Mesothelial cell of epicardium (in vitro differentiated cells): ENCODE measurements around the gene EIF4E. TPM values are rescaled to one million over a fixed set of nuclear protein-coding genes. Genes with fewer than 3 reads are reported as not detected.
"Not testable (repeated sequence)": the region's sequence is repeated elsewhere in the genome, so short reads cannot be mapped to it uniquely, and the experiment has no call there.

Experiments
- DNase-seq, 2 experiments: peaks; one replicate each; pipeline ENCODE4 v3.0.0; 2021; ENCODE audit warnings: low spot score in 2 of 2; ENCODE audit not compliant: unreplicated experiment in 2 of 2
- H3K27ac Mint-ChIP-seq: 2 replicates; pipeline ENCODE4 v1.8.0; 2021; ENCODE audit warnings: mixed read lengths
- H3K27me3 Mint-ChIP-seq: 2 replicates; pipeline ENCODE4 v1.8.0; 2021; ENCODE audit warnings: low read depth, mixed read lengths
- H3K36me3 Mint-ChIP-seq: 2 replicates; pipeline ENCODE4 v1.8.0; 2021; ENCODE audit warnings: mixed read lengths
- H3K4me1 Mint-ChIP-seq: 2 replicates; pipeline ENCODE4 v1.8.0; 2021; ENCODE audit warnings: mixed read lengths
- H3K4me3 Mint-ChIP-seq: 2 replicates; pipeline ENCODE4 v1.8.0; 2021; ENCODE audit warnings: mild to moderate bottlenecking, moderate library complexity, mixed read lengths
- H3K9me3 Mint-ChIP-seq: 2 replicates; pipeline ENCODE4 v1.8.0; 2021; ENCODE audit warnings: mixed read lengths
- CTCF ChIP-seq: fragments of 200-600 bp; sonication (generic); IDR thresholded peaks from one replicate; pipeline ENCODE4 v1.5.0; 2021; ENCODE audit warnings: antibody characterized with exemption; ENCODE audit not compliant: unreplicated experiment
- total RNA-seq: library from RNA; stranded (reverse); gene quantifications from 3 replicates; pipeline ENCODE4 v1.2.1, GENCODE V29; 2021

Gene EIF4E
- total RNA-seq, 1 donor from 2014 or later: 87.9 TPM

- H3K9me3 Mint-ChIP-seq: no peaks in the 10 kb centered on the region
- H3K36me3 Mint-ChIP-seq: no peaks in the 10 kb centered on the region
- H3K27ac Mint-ChIP-seq: no peak overlapping the region
- H3K27me3 Mint-ChIP-seq: no peaks in the 10 kb centered on the region
- no peak overlapping the region for H3K4me3 Mint-ChIP-seq
- no peak for TF ChIP-seq CTCF
- H3K4me1 Mint-ChIP-seq: peaks cover 2% of the 10 kb centered on the region
- no peak for DNase-seq
Measured at GRCh38 chr4:98939438-98939837, 10.5 kb upstream of the EIF4E start.

DNA sequence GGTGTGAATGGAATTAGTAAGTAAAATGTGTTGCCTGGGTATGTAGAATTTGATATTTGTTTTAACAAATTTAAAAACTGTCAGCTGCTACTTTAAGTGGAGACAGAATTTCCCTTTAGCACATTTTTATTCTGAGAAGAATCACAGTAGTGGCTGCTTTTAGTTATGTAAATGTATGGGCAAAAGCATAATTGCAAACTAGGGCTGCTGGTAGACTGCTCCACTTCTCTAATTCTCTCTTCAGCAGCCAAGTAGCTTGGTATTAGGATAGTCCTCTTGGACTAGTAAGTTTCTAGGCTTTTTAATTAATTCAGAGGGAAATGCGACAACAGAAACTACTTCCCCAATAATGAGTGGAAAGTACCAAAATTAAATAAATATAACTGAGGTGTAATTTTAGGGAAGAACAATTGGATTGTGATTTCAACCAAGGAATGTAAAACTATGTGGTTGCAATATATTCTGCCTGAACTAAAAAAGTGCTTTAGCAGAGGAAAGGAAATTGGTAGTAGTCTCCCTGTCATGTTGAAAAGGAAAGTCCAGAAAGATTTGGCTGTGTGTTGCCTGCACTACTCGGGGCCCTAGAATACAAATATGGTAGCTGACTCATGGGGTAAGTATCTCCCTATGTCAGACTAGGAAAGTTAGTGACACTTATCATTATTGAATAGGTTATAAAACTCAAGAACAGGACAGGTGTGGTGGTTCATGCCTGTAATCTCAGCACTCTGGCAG is 9.2 kb upstream of the EIF4E start:
- H3K27me3 Mint-ChIP-seq: no peaks in the 10 kb centered on the region

DNA sequence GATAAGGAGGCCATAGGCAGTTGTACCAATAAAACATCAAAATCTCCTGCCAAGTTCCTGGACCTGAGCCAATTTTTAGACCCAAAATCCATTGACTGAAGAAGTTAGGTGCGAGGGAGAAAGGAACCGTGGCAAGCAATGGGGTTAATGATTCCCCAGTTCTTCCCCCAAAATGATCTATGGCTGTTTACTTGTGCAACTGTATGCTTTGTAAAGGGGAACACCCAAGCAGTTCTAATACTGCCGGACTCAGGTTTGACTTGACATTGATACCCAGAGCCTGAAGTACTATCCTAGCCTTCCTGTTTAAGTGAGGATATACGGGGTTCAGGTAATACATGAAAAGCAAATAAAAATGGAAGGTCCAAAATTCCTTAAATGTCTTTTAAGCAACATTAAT is 6.7 kb upstream of the EIF4E start:
- peaks cover 2% of the 10 kb centered on the region for H3K4me1 Mint-ChIP-seq
- no peaks in the 10 kb centered on the region for H3K36me3 Mint-ChIP-seq
- no peak for TF ChIP-seq CTCF
- no peak for DNase-seq
- no peak overlapping the region for H3K4me3 Mint-ChIP-seq
- H3K27ac Mint-ChIP-seq: no peak overlapping the region
- no peaks in the 10 kb centered on the region for H3K27me3 Mint-ChIP-seq
- H3K9me3 Mint-ChIP-seq: peaks cover 3% of the 10 kb centered on the region

More for the DNA sequence above, 9.2 kb upstream of the EIF4E start:
- no peak for TF ChIP-seq CTCF
- DNase-seq: no peak
- no peaks in the 10 kb centered on the region for H3K9me3 Mint-ChIP-seq
- no peak overlapping the region for H3K27ac Mint-ChIP-seq
- no peaks in the 10 kb centered on the region for H3K36me3 Mint-ChIP-seq
- peaks cover 2% of the 10 kb centered on the region for H3K4me1 Mint-ChIP-seq
- H3K4me3 Mint-ChIP-seq: no peak overlapping the region

GRCh38 chr4:98934851-98935250 is 5.9 kb upstream of the EIF4E start:
- H3K4me3 Mint-ChIP-seq, H3K27me3 Mint-ChIP-seq, DNase-seq, H3K4me1 Mint-ChIP-seq, H3K27ac Mint-ChIP-seq, H3K9me3 Mint-ChIP-seq, H3K36me3 Mint-ChIP-seq: not testable (repeated sequence)

GRCh38 chr4:98932539-98932938 is 3.6 kb upstream of the EIF4E start:
- Mint-ChIP-seq H3K36me3 (no peaks in the 10 kb centered on the region), H3K9me3 (peaks cover 8% of the 10 kb centered on the region), H3K4me3 (no peak overlapping the region), H3K27me3 (no peaks in the 10 kb centered on the region), H3K4me1 (peaks cover 10% of the 10 kb centered on the region), H3K27ac (no peak overlapping the region)
- DNase-seq: no peak
- no peak for TF ChIP-seq CTCF

DNA sequence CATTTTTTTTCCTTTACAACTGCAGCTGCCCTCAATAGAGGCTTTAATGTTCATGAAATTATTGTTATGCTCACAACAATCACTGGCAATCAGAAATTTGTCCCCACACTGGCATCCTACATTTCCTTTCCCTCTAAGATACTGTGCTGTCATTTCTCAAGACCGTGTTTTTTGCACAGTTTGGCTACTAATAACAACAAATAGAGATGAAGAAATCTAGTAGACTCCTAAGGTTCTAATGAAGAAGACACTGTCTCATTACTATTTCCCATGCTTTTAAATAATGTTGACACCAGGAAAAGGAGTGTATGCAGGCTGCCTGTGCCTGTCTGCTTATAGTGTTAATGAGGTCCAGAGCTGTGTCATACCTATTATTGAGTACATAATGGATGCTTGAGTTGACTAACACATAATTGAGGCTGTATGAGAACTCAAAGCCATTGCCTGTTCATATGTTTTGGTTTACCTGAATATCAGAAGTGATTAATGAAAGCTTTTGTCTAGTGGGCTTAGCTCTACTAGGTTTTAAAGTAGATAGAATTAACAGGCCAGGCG is 1.5 kb upstream of the EIF4E start:
- TF ChIP-seq CTCF: no peak
- Mint-ChIP-seq H3K9me3 (peaks cover 8% of the 10 kb centered on the region), H3K27me3 (no peaks in the 10 kb centered on the region), H3K27ac (peak overlapping the region; percentile 94), H3K4me1 (peaks cover 16% of the 10 kb centered on the region), H3K36me3 (peaks cover 2% of the 10 kb centered on the region), H3K4me3 (peak overlapping the region; percentile 87)
- no peak for DNase-seq
